Dermis lymphatic vessel endothelial cell (primary cell): Measurements from ENCODE around the gene FAM185A. TPM values are rescaled to one million over a fixed set of nuclear protein-coding genes. Genes with fewer than 3 reads are reported as not detected.

Source experiments
- total RNA-seq: library from RNA; depleted of rRNA; stranded (reverse); fragments of >200 nt; gene quantifications from 2 replicates; pipeline ENCODE4 v1.2.1, GENCODE V29; 2014

Gene FAM185A
- total RNA-seq: 5.1 and 6.5 TPM in 2 replicates

GRCh38 chr7:102748605-102749444 is at the start of gene FAM185A:
Gene FAM185A, plus strand, starts transcription at chr7:102748999. Its CDS starts 209 bp downstream, at chr7:102749208.

Other genes with a start within 250 kb of the FAM185A start
- gene RASA4B, start 231.2 kb upstream of the FAM185A start, total RNA-seq: 1.1 and 3.8 TPM in 2 replicates
- gene UPK3BL2, start 205.3 kb upstream of the FAM185A start, total RNA-seq: 0.60 and 2.3 TPM in 2 replicates
- gene SPDYE2, start 197.8 kb upstream of the FAM185A start, total RNA-seq: not detected in 2 replicates
- gene POLR2J3, start 176.4 kb upstream of the FAM185A start, total RNA-seq: 18.0 and 45.6 TPM in 2 replicates
- 3.3 and 8.9 TPM in 2 replicates for gene RASA4, start 132.2 kb upstream of the FAM185A start, total RNA-seq
- 3.9 and 9.1 TPM in 2 replicates for gene UPK3BL1, start 106.2 kb upstream of the FAM185A start, total RNA-seq
- not detected in 2 replicates for gene SPDYE2B, start 98.7 kb upstream of the FAM185A start, total RNA-seq
- gene POLR2J2, start 77.3 kb upstream of the FAM185A start, total RNA-seq: 1.6 and 2.6 TPM in 2 replicates
- 0.26 and 0.43 TPM in 2 replicates for gene LRRC17, start 164.0 kb downstream of the FAM185A start, total RNA-seq